GM18520 (cell line): ENCODE measurements around the gene THRAP3.
"Not testable (repeated sequence)": the region's sequence is repeated elsewhere in the genome, so short reads cannot be mapped to it uniquely, and the experiment has no call there.

ENCODE experiments used
- ATAC-seq: cut with Tn5 transposase; IDR thresholded peaks from one replicate; pipeline ENCODE4 v1.9.1; 2021; ENCODE audit not compliant: unreplicated experiment

The THRAP3 gene

GRCh38 chr1:36248250-36248894 is 24.1 kb downstream of the THRAP3 start:
- ATAC-seq: no peak

DNA sequence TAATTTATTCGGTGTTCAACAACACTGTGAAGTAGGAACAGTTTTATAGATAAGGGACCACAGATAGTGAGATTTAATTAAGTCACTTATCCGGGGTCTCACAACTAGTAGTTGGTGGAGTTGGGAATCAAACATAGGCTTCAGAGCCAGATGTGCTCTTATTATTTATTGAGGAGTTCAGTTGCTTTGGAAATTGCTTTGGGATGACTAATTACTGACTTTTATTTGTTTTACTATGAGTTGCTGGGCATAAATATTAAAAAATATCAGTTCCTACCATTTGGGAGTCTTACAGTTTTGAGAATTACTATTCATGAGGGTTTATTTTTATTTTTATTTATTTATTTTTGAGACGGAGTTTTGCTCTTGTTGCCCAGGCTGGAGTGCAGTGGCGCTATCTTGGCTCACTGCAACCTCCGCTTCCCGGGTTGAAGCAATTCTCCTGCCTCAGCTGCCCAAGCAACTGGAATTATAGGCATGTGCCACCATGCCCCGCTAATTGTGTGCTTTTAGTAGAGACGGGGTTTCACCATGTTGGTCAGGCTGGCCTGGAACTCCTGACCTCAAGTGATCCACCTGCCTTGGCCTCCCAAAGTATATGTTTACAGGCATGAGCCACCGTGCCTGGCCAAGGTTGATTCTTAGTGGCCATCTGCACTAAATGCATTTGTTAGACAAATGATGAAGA is 27.7 kb downstream of the THRAP3 start:
- ATAC-seq: no peak

GRCh38 chr1:36252482-36252824 is 28.2 kb downstream of the THRAP3 start:
- ATAC-seq: not testable (repeated sequence)

DNA sequence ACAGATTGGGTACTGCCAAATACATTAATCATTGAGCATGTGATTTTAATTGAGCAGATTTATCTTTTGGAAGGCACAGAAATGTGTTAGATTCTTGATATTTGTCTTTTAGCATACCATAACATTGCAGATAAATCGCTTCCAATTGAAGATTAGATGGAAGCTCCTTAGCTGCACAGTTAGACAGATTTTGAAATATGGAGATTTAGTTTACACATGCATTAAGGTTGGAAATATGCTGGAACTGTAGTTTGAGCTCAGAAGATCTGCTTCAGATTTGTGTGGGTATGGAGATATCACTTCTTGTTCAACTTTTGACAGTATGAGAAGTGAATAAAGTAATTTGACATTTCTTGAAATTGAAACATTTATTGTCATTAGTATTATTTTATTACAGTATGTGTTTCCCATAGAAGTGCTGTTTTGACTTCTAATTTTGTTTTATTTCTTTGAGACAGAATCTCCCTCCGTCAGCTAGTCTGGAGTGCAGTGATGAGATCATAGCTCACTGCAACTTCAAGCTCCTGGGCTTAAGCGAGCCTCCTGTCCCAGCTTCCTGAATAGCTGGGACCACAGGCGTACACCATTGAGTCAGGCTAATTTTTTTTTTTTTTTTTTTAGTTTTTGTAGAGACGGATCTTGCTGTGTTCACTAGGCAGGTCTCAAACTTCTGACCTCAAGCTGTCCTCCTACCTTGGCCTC is 29.1 kb downstream of the THRAP3 start:
- no peak for ATAC-seq

DNA sequence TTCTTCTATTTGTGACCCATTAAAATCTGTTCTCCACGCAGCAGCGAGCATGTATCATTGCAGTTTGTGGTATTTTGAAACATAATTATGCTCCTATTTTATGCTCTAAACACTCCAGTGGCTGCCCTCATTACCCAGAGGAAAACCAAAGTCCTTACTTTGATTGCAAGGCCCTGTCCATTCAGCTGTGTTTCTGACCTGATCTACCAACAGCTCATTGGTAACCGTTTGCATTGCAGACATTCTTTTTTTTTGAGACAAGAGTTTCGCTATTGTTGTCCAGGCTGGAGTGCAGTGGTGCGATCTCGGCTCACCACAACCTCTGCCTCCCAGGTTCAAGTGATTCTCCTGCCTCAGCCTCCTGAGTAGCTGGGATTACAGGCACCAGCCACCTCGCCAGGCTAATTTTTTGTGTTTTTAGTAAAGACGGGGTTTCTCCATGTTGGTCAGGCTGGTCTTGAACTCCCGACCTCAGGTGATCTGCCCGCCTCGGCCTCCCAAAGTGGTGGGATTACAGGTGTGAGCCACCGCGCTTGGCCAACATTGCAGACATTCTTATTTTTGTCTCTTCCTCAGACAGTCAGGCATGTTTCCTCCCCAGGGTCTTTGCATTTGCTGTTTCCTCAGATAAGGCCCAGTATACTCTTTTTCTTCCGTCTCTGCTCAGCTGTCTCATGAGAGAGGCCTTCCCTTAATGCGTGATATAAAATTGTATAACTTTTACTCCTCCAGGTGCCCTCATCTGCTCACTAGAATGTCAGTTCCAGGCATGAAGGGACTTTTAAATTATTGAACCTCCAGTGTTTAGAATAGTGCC is 32.5 kb downstream of the THRAP3 start:
- no peak for ATAC-seq

DNA sequence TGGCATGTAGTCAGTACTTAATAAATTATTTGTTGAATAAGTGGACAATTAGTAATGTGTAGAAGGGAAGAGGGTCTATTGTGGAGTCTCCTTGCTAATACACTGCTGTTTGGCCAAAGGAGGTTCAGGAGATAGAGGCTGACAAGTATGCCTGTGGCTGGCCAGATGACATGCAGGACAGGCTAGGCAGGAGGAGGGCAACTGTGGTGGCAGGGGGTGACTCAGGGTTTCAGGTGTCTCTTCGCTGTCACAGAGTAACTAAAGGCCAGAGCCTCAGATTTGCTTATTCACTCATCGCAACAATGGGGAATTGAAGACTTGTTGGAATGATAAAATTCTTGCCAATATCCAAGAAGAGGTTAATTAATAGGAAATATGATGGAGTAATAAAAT is 33.1 kb downstream of the THRAP3 start:
- no peak for ATAC-seq

GRCh38 chr1:36258960-36259344 is 34.7 kb downstream of the THRAP3 start:
- ATAC-seq: no peak

GRCh38 chr1:36268981-36269380 is 44.7 kb downstream of the THRAP3 start:
- ATAC-seq: no peak

GRCh38 chr1:36269408-36269838 is 45.2 kb downstream of the THRAP3 start:
- no peak for ATAC-seq

GRCh38 chr1:36273024-36273423 is 48.8 kb downstream of the THRAP3 start:
- no peak for ATAC-seq

DNA sequence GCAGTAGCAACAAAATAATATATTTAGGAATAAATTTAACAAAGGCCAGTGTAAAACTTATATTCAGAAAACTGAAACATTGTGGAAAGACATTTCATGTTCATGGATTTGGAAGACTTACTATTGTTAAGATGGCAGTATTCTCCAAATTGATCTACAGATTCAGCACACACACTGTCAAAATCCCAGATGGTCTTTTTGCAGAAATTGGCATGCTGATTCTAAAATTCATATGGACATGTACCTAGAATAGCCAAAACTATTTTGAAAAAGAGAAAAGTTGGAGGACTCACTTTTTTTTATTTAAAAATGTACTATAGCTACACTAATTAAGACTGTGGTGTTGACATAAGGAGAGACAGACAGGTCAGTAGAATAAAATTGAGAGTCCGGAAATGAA is 50.0 kb downstream of the THRAP3 start:
- ATAC-seq: no peak

GRCh38 chr1:36276688-36277087 is 52.4 kb downstream of the THRAP3 start:
- ATAC-seq: no peak

GRCh38 chr1:36279110-36279788 is 55.0 kb downstream of the THRAP3 start:
- no peak for ATAC-seq

- ATAC-seq: no peak
Measured at GRCh38 chr1:36279789-36280296, 55.6 kb downstream of the THRAP3 start.

GRCh38 chr1:36284061-36284460 is 59.8 kb downstream of the THRAP3 start:
- no peak for ATAC-seq

DNA sequence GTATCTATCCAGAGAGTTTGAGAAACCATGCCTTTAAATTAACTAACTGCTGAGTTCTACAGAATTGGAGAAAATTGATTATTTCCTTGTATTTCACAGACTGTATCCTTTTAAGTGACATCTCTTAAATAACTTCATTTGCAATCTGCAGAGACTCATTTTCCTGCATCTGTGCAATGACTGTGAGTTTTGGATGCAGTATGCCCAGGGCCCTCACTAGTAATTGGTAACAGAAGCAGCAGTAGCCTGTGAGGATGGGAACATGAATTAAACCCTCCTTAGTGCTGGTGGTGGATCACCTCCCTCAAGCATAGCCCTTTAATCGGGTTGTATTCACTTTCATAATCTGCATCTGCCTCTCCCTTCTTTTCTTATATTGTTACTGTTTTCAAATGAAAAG is 60.3 kb downstream of the THRAP3 start:
- ATAC-seq: no peak

GRCh38 chr1:36285443-36286101 is 61.3 kb downstream of the THRAP3 start:
- ATAC-seq: no peak

DNA sequence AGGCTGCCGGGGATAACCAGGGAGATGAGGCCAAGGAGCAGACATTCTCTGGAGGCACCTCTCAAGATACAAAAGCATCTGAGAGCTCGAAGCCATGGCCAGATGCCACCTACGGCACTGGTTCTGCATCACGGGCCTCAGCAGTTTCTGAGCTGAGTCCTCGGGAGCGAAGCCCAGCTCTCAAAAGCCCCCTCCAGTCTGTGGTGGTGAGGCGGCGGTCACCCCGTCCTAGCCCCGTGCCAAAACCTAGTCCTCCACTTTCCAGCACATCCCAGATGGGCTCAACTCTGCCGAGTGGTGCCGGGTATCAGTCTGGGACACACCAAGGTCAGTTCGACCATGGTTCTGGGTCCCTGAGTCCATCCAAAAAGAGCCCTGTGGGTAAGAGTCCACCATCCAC is 62.6 kb downstream of the THRAP3 start:
- no peak for ATAC-seq

DNA sequence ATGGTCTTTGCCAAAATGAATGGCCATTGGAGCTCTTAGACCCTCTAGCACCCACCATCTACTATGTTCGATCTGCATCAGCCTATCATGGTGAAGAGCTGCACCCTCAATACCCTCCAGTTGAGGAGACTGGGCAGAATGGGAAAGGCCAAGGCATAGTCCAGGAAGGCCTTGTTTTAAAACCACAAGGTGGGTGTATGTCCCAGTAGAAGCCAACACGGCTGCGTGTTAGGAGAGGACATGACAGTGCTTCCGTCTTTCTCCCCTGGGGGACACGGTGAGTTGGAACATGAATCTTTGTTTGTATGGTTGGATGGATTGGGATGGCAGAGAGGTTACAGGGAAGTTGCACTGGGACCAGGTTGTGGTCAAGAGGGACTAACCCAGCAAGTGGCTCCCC is 63.4 kb downstream of the THRAP3 start:
- ATAC-seq: no peak

- no peak for ATAC-seq
Measured at GRCh38 chr1:36295390-36295789, 71.1 kb downstream of the THRAP3 start.
